CD8-positive, alpha-beta memory T cell (primary cell): Measurements from ENCODE around the gene XPO4. TPM values are rescaled to one million over a fixed set of nuclear protein-coding genes. Genes with fewer than 3 reads are reported as not detected.
"Not testable (repeated sequence)": the region's sequence is repeated elsewhere in the genome, so short reads cannot be mapped to it uniquely, and the experiment has no call there.

ENCODE experiments used
- CTCF ChIA-PET: fragments of 350-600 bp; sonication (Branson Sonifier 250); formaldehyde crosslinking; loops from one replicate; lab custom pipeline; 2021; ENCODE audit warnings: antibody characterized with exemption; lab: Charles Lee
- POLR2A ChIA-PET: fragments of 350-600 bp; sonication (Branson Sonifier 250); formaldehyde crosslinking; loops from one replicate; lab custom pipeline; 2021; ENCODE audit warnings: antibody characterized with exemption; lab: Charles Lee
- DNase-seq, 5 donors: peaks; one replicate each; pipeline versions ENCODE4 v3.0.0 to v3.0.0-alpha.2; 2020 to 2022; ENCODE audit warnings: mixed read lengths in 1 of 5
- H3K27ac ChIP-seq: one replicate; pipeline ENCODE4 v1.7.0; 2013; ENCODE audit warnings: low read depth, mild to moderate bottlenecking, low read length, moderate library complexity
- H3K27me3 ChIP-seq: 2 replicates; pipeline ENCODE4 v1.7.0; 2013; ENCODE audit warnings: low read length, mild to moderate bottlenecking; ENCODE audit not compliant: insufficient read depth, poor library complexity, severe bottlenecking
- H3K36me3 ChIP-seq: 2 replicates; pipeline ENCODE4 v1.7.0; 2013; ENCODE audit warnings: mild to moderate bottlenecking, low read length, moderate library complexity; ENCODE audit not compliant: insufficient read depth
- H3K4me1 ChIP-seq: 2 replicates; pipeline ENCODE4 v1.7.0; 2013; ENCODE audit warnings: mild to moderate bottlenecking, low read length, moderate library complexity; ENCODE audit not compliant: insufficient read depth
- H3K4me3 ChIP-seq: 2 replicates; pipeline ENCODE4 v1.7.0; 2013; ENCODE audit warnings: mild to moderate bottlenecking, low read length
- H3K9me3 ChIP-seq: 2 replicates; pipeline ENCODE4 v1.7.0; 2013; ENCODE audit warnings: mild to moderate bottlenecking, low read length
- H3K27ac Mint-ChIP-seq, 8 donors: one replicate each; pipeline ENCODE4 v1.8.0; 2020 to 2021; ENCODE audit warnings: mixed read lengths in 8 of 8, mild to moderate bottlenecking in 6 of 8, inconsistent platforms in 3 of 8, moderate library complexity in 3 of 8
- H3K27me3 Mint-ChIP-seq, 2 donors: one replicate each; pipeline ENCODE4 v1.8.0; 2020 to 2021; ENCODE audit warnings: mixed read lengths in 2 of 2, mild to moderate bottlenecking in 1 of 2, moderate library complexity in 1 of 2
- H3K36me3 Mint-ChIP-seq, 3 donors: one replicate each; pipeline ENCODE4 v1.8.0; 2020 to 2021; ENCODE audit warnings: mixed read lengths in 3 of 3, inconsistent platforms in 1 of 3, mild to moderate bottlenecking in 1 of 3
- H3K4me1 Mint-ChIP-seq, 3 donors: one replicate each; pipeline ENCODE4 v1.8.0; 2020 to 2021; ENCODE audit warnings: mixed read lengths in 3 of 3, inconsistent platforms in 1 of 3, mild to moderate bottlenecking in 1 of 3
- H3K4me3 Mint-ChIP-seq, 7 donors: one replicate each; pipeline ENCODE4 v1.8.0; 2020 to 2021; ENCODE audit warnings: mixed read lengths in 7 of 7, mild to moderate bottlenecking in 6 of 7, moderate library complexity in 4 of 7, inconsistent platforms in 2 of 7
- H3K9me3 Mint-ChIP-seq, 5 donors: one replicate each; pipeline ENCODE4 v1.8.0; 2020 to 2022; ENCODE audit warnings: mixed read lengths in 5 of 5, mild to moderate bottlenecking in 3 of 5, moderate library complexity in 2 of 5, inconsistent platforms in 1 of 5
- polyA plus RNA-seq: library from polyadenylated mRNA; unstranded; fragments of 300-500 nt; fragmentation: Illumina TruSeq; gene quantifications from one replicate; pipeline ENCODE4 v1.2.3, GENCODE V29; 2021
- total RNA-seq, 2 experiments: library from RNA; stranded (reverse); gene quantifications; one replicate each; pipeline ENCODE4 v1.2.3, GENCODE V29; 2021

Gene XPO4
- total and polyA plus RNA-seq, 3 experiments from 2014 or later: 6.9 to 30.4 (median 30.3) TPM

DNA sequence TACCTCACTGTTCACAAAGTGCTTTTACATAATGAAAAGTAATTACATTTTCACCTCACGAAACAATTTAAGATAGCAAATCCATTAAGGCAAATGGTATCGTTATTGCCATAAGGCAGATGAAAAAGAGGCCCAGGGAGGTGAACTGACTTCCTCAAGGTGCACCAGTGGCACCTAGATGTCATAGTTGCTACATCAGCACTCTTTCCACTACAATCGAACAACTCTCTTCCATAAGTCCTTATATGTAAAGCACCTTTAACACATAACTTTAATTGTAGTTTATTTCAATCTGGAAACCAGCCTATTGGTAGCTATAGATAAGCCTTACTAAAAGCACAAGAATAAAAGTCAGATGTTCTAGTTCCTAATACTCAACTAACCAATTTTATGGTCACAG, 35.1 kb downstream of the XPO4 start:
- no peaks in the 10 kb centered on the region for H3K27me3 ChIP-seq
- ChIA-PET CTCF (interaction anchor here (1.2 to 1.4 kb wide), 2 partner anchors 8 to 39 kb away, joined by 4 read pairs; no protein-coding TSS in a partner anchor), POLR2A (no interaction called here)
- H3K36me3 Mint-ChIP-seq: peaks cover 0 to 33% (median 6%) of the 10 kb centered on the region in 3 donors
- H3K27ac Mint-ChIP-seq: no peak overlapping the region
- no peak overlapping the region for H3K27ac ChIP-seq
- no peak overlapping the region for H3K4me3 ChIP-seq
- peaks cover 26 to 49% (median 48%) of the 10 kb centered on the region in 3 donors for H3K4me1 Mint-ChIP-seq
- peaks cover 2% of the 10 kb centered on the region for H3K36me3 ChIP-seq
- H3K9me3 Mint-ChIP-seq: no peaks in the 10 kb centered on the region
- H3K4me1 ChIP-seq: no peaks in the 10 kb centered on the region
- DNase-seq: no peak
- H3K27me3 Mint-ChIP-seq: no peaks in the 10 kb centered on the region
- H3K9me3 ChIP-seq: no peaks in the 10 kb centered on the region
- no peak overlapping the region for H3K4me3 Mint-ChIP-seq

DNA sequence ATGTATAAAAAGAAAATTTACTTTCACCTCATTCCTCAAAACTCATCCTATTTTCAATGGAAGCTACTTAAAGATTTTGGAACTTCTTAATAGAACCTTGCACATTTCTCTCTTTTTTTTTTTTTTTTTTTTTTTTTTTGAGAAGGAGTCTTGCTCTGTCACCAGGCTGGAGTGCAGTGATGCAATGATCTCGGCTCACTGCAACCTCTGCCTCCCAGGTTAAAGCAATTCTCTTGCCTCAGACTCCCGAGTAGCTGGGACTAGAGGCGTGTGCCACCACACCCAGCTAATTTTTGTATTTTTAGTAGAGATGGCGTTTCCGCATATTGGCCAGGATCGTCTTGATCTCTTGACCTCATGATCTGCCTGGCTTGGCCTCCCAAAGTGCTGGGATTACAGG, 40.9 kb downstream of the XPO4 start:
- H3K4me3 Mint-ChIP-seq, H3K4me3 ChIP-seq, DNase-seq, H3K36me3 ChIP-seq, H3K27me3 ChIP-seq, H3K27ac ChIP-seq, H3K4me1 ChIP-seq, POLR2A ChIA-PET, H3K27me3 Mint-ChIP-seq, H3K9me3 Mint-ChIP-seq, H3K9me3 ChIP-seq: not testable (repeated sequence)
- H3K36me3 Mint-ChIP-seq: peaks cover 4 to 60% (median 9%) of the 10 kb centered on the region in 3 donors
- CTCF ChIA-PET: interaction anchor here (2.3 kb wide), 1 partner anchor 33 kb away, joined by 10 read pairs; no protein-coding TSS in a partner anchor
- H3K27ac Mint-ChIP-seq: peak overlapping the region in 3 of 8 donors; percentile 1 to 8 (median 2)
- peaks cover 18 to 26% (median 22%) of the 10 kb centered on the region in 3 donors for H3K4me1 Mint-ChIP-seq

DNA sequence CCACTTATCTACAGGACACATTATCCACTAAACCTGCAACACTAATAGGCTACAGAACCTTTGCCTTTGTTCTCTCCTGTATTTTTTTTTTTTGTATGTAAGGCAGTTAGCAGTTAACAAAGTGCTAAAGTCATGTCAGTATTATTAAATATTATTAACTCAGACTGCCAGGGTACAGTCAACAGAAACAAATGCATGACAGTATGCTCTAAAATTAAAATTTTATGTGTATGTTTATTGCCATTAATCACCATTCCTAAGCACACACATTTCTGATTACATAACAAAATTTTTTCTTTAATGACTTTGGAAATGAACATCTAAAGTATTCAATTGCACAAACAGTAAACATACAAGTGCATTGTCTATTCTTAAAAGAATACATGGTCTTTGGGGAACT, 41.7 kb downstream of the XPO4 start:
- Mint-ChIP-seq H3K27ac (peak overlapping the region in 2 of 8 donors; percentile 1 to 11), H3K4me1 (peaks cover 13 to 18% (median 17%) of the 10 kb centered on the region in 3 donors), H3K36me3 (peaks cover 4 to 61% (median 10%) of the 10 kb centered on the region in 3 donors)

DNA sequence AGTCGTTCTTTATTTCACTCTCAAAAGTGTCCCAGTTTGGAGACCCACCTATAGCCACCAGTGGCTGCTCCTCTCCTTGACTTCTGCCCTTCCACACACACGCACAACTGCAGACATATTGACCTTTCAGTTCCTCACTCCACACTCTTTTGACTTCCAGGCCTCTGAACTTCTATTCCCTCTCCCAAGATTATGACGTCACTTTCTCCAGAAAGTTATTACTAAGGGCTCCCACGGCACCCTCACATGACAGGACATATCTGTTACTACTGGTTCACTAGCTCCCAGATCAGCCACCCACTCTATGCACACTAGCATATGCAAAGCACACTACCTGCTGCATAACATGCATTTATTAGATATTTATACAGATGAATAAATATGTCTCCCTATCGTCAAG, 45.9 kb downstream of the XPO4 start:
- CTCF ChIA-PET: no interaction called here
- peak overlapping the region in 1 of 7 donors; percentile 1 for H3K4me3 Mint-ChIP-seq
- H3K27me3 Mint-ChIP-seq: no peaks in the 10 kb centered on the region

More for the DNA sequence above, 41.7 kb downstream of the XPO4 start:
- no peak overlapping the region for H3K4me3 Mint-ChIP-seq
- POLR2A ChIA-PET: no interaction called here
- H3K9me3 Mint-ChIP-seq: no peaks in the 10 kb centered on the region
- DNase-seq: no peak
- Histone ChIP-seq H3K4me3 (no peak overlapping the region), H3K27ac (no peak overlapping the region), H3K9me3 (no peaks in the 10 kb centered on the region), H3K4me1 (no peaks in the 10 kb centered on the region), H3K36me3 (peaks cover 7% of the 10 kb centered on the region), H3K27me3 (no peaks in the 10 kb centered on the region)
- CTCF ChIA-PET: no interaction called here
- no peaks in the 10 kb centered on the region for H3K27me3 Mint-ChIP-seq

DNA sequence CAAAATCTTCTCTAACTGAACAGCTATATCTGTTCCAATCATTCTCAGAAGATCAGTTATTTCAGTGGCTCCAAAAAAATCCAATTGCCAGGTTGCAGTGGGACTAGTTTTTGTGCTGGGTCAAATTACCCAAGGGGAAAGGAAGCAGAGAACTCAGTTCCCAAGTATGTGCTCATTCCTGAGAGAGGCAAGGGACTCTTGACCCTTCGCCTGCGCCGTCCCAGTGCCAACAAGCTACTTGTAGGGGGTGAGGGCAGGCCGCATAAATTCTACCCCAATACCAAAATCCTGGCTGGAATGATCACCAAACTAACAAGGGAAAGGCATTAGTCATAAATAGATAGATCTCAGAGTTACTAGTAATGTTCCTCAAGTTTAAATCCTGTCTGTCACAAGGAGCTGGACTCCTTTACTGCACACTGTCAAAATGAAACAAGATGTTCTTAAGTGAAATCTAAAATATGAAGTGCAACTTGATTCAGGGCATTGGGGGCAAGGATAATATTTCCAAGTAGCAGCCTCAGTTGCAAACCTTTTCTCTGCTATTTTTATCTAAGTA, 50.6 kb downstream of the XPO4 start:
- no peak overlapping the region for H3K4me3 Mint-ChIP-seq
- POLR2A ChIA-PET: no interaction called here

More for the DNA sequence above, 45.9 kb downstream of the XPO4 start:
- Histone ChIP-seq H3K4me1 (no peaks in the 10 kb centered on the region), H3K4me3 (no peak overlapping the region), H3K27ac (no peak overlapping the region), H3K27me3 (no peaks in the 10 kb centered on the region), H3K36me3 (no peaks in the 10 kb centered on the region), H3K9me3 (no peaks in the 10 kb centered on the region)
- H3K36me3 Mint-ChIP-seq: peaks cover 0 to 58% (median 5%) of the 10 kb centered on the region in 3 donors
- peak overlapping the region in 2 of 8 donors; percentile 4 for H3K27ac Mint-ChIP-seq
- H3K9me3 Mint-ChIP-seq: no peaks in the 10 kb centered on the region
- no peak for DNase-seq
- POLR2A ChIA-PET: no interaction called here
- peaks cover 2 to 9% (median 5%) of the 10 kb centered on the region in 3 donors for H3K4me1 Mint-ChIP-seq

DNA sequence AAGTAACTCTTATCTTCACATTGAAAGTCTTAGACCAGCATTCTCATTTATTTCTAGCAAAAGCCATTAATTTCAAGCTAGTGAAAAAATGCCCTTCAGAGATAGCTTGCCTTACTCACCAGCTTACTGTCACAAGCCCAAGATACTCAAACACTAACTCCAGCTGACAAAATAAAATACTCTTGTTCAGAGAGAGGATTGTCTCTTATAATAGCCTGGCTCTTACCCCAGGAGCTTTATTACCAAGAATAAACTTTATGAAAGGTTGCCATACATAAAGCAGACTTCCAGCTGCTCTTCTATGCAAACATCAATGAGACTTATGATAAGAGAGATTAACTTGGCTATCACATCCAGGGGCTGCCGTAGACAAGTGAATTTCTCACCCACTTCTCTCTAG, 53.6 kb downstream of the XPO4 start:
- peaks cover 0 to 6% (median 3%) of the 10 kb centered on the region in 3 donors for H3K4me1 Mint-ChIP-seq

More for the DNA sequence above, 50.6 kb downstream of the XPO4 start:
- peaks cover 3 to 11% (median 8%) of the 10 kb centered on the region in 3 donors for H3K4me1 Mint-ChIP-seq
- Histone ChIP-seq H3K27me3 (no peaks in the 10 kb centered on the region), H3K27ac (no peak overlapping the region), H3K36me3 (no peaks in the 10 kb centered on the region), H3K4me3 (no peak overlapping the region), H3K9me3 (no peaks in the 10 kb centered on the region), H3K4me1 (no peaks in the 10 kb centered on the region)
- H3K27me3 Mint-ChIP-seq: no peaks in the 10 kb centered on the region
- CTCF ChIA-PET: interaction anchor here (0.9 to 1.7 kb wide), 2 partner anchors 11 to 23 kb away, joined by 3 to 4 read pairs; no protein-coding TSS in a partner anchor
- peaks cover 0 to 48% (median 5%) of the 10 kb centered on the region in 3 donors for H3K36me3 Mint-ChIP-seq
- no peak for DNase-seq
- H3K9me3 Mint-ChIP-seq: no peaks in the 10 kb centered on the region
- peak overlapping the region in 1 of 8 donors; percentile 23 for H3K27ac Mint-ChIP-seq

DNA sequence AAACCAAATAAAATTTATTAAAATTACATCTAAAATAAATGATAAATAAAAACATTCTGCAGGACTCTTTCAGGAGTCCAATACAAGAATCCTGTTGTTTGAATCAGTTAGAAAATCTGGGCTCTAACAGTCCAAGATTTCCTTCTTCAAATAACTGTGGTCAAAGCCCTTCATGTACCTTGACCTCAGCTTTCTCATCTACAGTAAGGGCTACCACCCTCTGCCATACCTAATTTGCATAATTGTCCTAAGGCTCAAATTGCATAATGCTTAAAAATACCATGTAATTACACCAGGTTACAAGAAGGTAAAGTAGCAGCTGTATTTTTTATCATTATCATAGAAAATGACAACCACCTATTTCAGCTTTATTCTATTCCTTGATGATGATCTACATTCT, 54.3 kb downstream of the XPO4 start:
- Histone ChIP-seq H3K4me3 (no peak overlapping the region), H3K9me3 (no peaks in the 10 kb centered on the region), H3K36me3 (no peaks in the 10 kb centered on the region), H3K27me3 (no peaks in the 10 kb centered on the region), H3K4me1 (no peaks in the 10 kb centered on the region), H3K27ac (no peak overlapping the region)
- H3K4me3 Mint-ChIP-seq: no peak overlapping the region
- no peak for DNase-seq
- H3K4me1 Mint-ChIP-seq: peaks cover 0 to 6% (median 3%) of the 10 kb centered on the region in 3 donors
- no peaks in the 10 kb centered on the region for H3K27me3 Mint-ChIP-seq
- peaks cover 0 to 35% (median 1%) of the 10 kb centered on the region in 3 donors for H3K36me3 Mint-ChIP-seq
- no peak overlapping the region for H3K27ac Mint-ChIP-seq
- CTCF ChIA-PET: interaction anchor here (1.0 to 1.4 kb wide), 3 partner anchors 20 to 355 kb away, joined by 3 read pairs; no protein-coding TSS in a partner anchor
- POLR2A ChIA-PET: no interaction called here
- H3K9me3 Mint-ChIP-seq: no peaks in the 10 kb centered on the region

More for the DNA sequence above, 53.6 kb downstream of the XPO4 start:
- H3K27ac ChIP-seq: no peak overlapping the region
- ChIA-PET POLR2A (no interaction called here), CTCF (interaction anchor here (1.0 to 1.9 kb wide), 2 partner anchors 14 to 20 kb away, joined by 3 to 5 read pairs; no protein-coding TSS in a partner anchor)
- no peak overlapping the region for H3K4me3 ChIP-seq
- Mint-ChIP-seq H3K27ac (peak overlapping the region in 2 of 8 donors; percentile 13 to 24), H3K36me3 (peaks cover 0 to 32% (median 1%) of the 10 kb centered on the region in 3 donors), H3K9me3 (no peaks in the 10 kb centered on the region), H3K27me3 (no peaks in the 10 kb centered on the region), H3K4me3 (no peak overlapping the region)
- H3K36me3 ChIP-seq: no peaks in the 10 kb centered on the region
- DNase-seq: no peak
- H3K9me3 ChIP-seq: no peaks in the 10 kb centered on the region
- H3K4me1 ChIP-seq: no peaks in the 10 kb centered on the region
- H3K27me3 ChIP-seq: no peaks in the 10 kb centered on the region

DNA sequence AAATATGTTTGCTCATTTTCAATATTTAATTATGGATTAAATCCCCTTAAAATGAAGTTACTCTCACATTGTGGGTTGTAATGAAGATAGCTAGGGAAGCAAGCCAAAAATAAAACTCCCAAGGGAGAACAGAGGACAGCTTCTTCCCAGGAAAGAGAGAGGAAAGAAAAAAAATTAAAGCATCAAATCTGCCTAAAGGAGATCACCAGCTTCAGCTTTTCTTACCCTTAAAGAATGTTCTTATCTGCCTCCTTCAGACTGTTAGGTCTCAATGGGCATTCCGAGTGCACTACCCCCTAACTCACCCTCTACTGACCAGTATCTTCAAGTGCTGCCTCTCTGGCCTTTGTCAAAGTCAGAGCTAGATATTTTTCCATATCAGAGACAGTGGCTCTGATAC, 55.2 kb downstream of the XPO4 start:
- H3K27me3 ChIP-seq: no peaks in the 10 kb centered on the region
- H3K27me3 Mint-ChIP-seq: no peaks in the 10 kb centered on the region
- no peak overlapping the region for H3K4me3 ChIP-seq
- no peaks in the 10 kb centered on the region for H3K36me3 ChIP-seq
- peaks cover 0 to 41% (median 1%) of the 10 kb centered on the region in 3 donors for H3K36me3 Mint-ChIP-seq
- H3K27ac Mint-ChIP-seq: peak overlapping the region in 1 of 8 donors; percentile 33
- H3K4me1 Mint-ChIP-seq: peaks cover 0 to 6% (median 3%) of the 10 kb centered on the region in 3 donors
- POLR2A ChIA-PET: no interaction called here
- H3K9me3 Mint-ChIP-seq: no peaks in the 10 kb centered on the region
- H3K27ac ChIP-seq: no peak overlapping the region
- CTCF ChIA-PET: interaction anchor here (1.0 to 1.4 kb wide), 3 partner anchors 19 to 354 kb away, joined by 3 read pairs; no protein-coding TSS in a partner anchor
- no peak for DNase-seq
- H3K9me3 ChIP-seq: no peaks in the 10 kb centered on the region
- no peak overlapping the region for H3K4me3 Mint-ChIP-seq
- H3K4me1 ChIP-seq: no peaks in the 10 kb centered on the region
